A549 (cell line): Measurements from ENCODE around the gene TTC28. TPM values are rescaled to one million over a fixed set of nuclear protein-coding genes. Genes with fewer than 3 reads are reported as not detected.

Experiments used
- ATAC-seq, 2 experiments: fragments of 200-7000 bp in 1 of 2; fragments of >200 bp in 1 of 2; cut with Nextera tagmentation in 1 of 2; cut with Tn5 transposase in 1 of 2; 3 replicates each; pipeline versions ENCODE4 v1.8.0 to v1.9.1; 2018 to 2020; ENCODE audit warnings: mild to moderate bottlenecking in 1 of 2, moderate library complexity in 1 of 2
- CTCF ChIA-PET: fragments of 300-600 bp; sonication (Branson Sonifier 250); formaldehyde crosslinking; extraction: SDS; loops from one replicate; lab custom pipeline; 2021; ENCODE audit warnings: antibody characterized with exemption, inconsistent platforms; lab: Yijun Ruan, JAX
- POLR2A ChIA-PET: fragments of 350-600 bp; formaldehyde crosslinking; extraction: SDS; loops from one replicate; lab custom pipeline; 2021; ENCODE audit warnings: antibody characterized with exemption, inconsistent platforms; lab: Yijun Ruan, JAX
- DNase-seq, 2 experiments: peaks; one replicate each; pipeline versions ENCODE4 v3.0.0 to v3.0.0-alpha.2; 2011 to 2016; ENCODE audit warnings: low read depth in 1 of 2, low spot score in 1 of 2
- FAIRE-seq: peaks from 2 replicates; lab custom pipeline; 2011; peaks lifted over from hg19 to GRCh38; lab: Jason Lieb, UNC
- H3K27ac ChIP-seq, 2 experiments: fragments of >200 bp; sonication (Bioruptor Twin); formaldehyde crosslinking; 3 replicates each; pipeline ENCODE4 v1.5.1; 2016 to 2017
- H3K4me1 ChIP-seq: fragments of >200 bp; sonication (Bioruptor Twin); formaldehyde crosslinking; 3 replicates; pipeline ENCODE4 v1.6.1; 2016
- H3K4me2 ChIP-seq: fragments of >200 bp; sonication (Bioruptor Twin); formaldehyde crosslinking; 3 replicates; pipeline ENCODE4 v1.6.1; 2016
- H3K4me3 ChIP-seq: fragments of >200 bp; sonication (Bioruptor Twin); formaldehyde crosslinking; 3 replicates; pipeline ENCODE4 v1.5.1; 2016
- H3K9me3 ChIP-seq: fragments of >200 bp; sonication (Bioruptor Twin); formaldehyde crosslinking; 3 replicates; pipeline ENCODE4 v1.6.1; 2016
- CEBPB ChIP-seq, 2 experiments: fragments of >200 bp in 1 of 2; sonication (Bioruptor Twin) in 1 of 2; formaldehyde crosslinking in 1 of 2; IDR thresholded peaks; 2 replicates each; pipeline ENCODE4 v1.6.1; 2012 to 2016
- CHD2 ChIP-seq: fragments of 150-350 bp; IDR thresholded peaks from 2 replicates; pipeline ENCODE4 v1.6.1; 2014; ENCODE audit warnings: low read length; ENCODE audit not compliant: partially characterized antibody
- CTCF ChIP-seq: fragments of >200 bp; sonication (Bioruptor Twin); formaldehyde crosslinking; IDR thresholded peaks from 3 replicates; pipeline ENCODE4 v1.5.1; 2016
- E2F6 ChIP-seq: IDR thresholded peaks from 2 replicates; pipeline ENCODE4 v1.6.1; 2012; ENCODE audit warnings: low read depth, borderline replicate concordance
- FOXS1 ChIP-seq: fragments of 250-450 bp; sonication (Bioruptor Pico); IDR thresholded peaks from 2 replicates; pipeline ENCODE4 v1.5.0; 2020; ENCODE audit warnings: mild to moderate bottlenecking, moderate library complexity
- GATA3 ChIP-seq: IDR thresholded peaks from 2 replicates; pipeline ENCODE4 v1.6.1; 2012; ENCODE audit warnings: borderline replicate concordance
- HDAC2 ChIP-seq: fragments of 200-600 bp; sonication (generic); IDR thresholded peaks from 2 replicates; pipeline ENCODE4 v1.6.1; 2016
- HES2 ChIP-seq: fragments of >200 bp; sonication (Bioruptor Twin); formaldehyde crosslinking; IDR thresholded peaks from 2 replicates; pipeline ENCODE4 v1.6.1; 2016
- HEYL ChIP-seq: fragments of 250-450 bp; sonication (Bioruptor Pico); IDR thresholded peaks from 2 replicates; pipeline ENCODE4 v1.8.0; 2021; ENCODE audit warnings: mild to moderate bottlenecking, moderate library complexity
- HOXA7 ChIP-seq: fragments of 250-450 bp; sonication (Bioruptor Pico); IDR thresholded peaks from 2 replicates; pipeline ENCODE4 v1.5.0; 2020; ENCODE audit warnings: mild to moderate bottlenecking, moderate library complexity
- HOXB5 ChIP-seq: fragments of 250-450 bp; sonication (Bioruptor Pico); IDR thresholded peaks from 2 replicates; pipeline ENCODE4 v1.5.0; 2020; ENCODE audit warnings: mild to moderate bottlenecking, moderate library complexity
- JUN ChIP-seq, 2 experiments: fragments of >200 bp; sonication (Bioruptor Twin); formaldehyde crosslinking; IDR thresholded peaks; 2 replicates in 1 of 2; 3 replicates in 1 of 2; pipeline ENCODE4 v1.6.1; 2016 to 2017
- JUNB ChIP-seq: fragments of >200 bp; sonication (Bioruptor Twin); formaldehyde crosslinking; IDR thresholded peaks from 2 replicates; pipeline ENCODE4 v1.6.1; 2016
- NFE2L2 ChIP-seq: fragments of 150-350 bp; conservative IDR thresholded peaks from 2 replicates; pipeline ENCODE4 v1.6.1; 2014; ENCODE audit warnings: low read length
- NR3C1 ChIP-seq: fragments of >200 bp; sonication (Bioruptor Twin); formaldehyde crosslinking; IDR thresholded peaks from 3 replicates; pipeline ENCODE4 v1.6.1; 2017
- PBX3 ChIP-seq: IDR thresholded peaks from 2 replicates; pipeline ENCODE4 v1.6.1; 2012
- RARB ChIP-seq: fragments of 250-450 bp; sonication (Bioruptor Pico); IDR thresholded peaks from 2 replicates; pipeline ENCODE4 v1.8.0; 2021; ENCODE audit warnings: mild to moderate bottlenecking, moderate library complexity
- RCOR1 ChIP-seq: fragments of 150-350 bp; IDR thresholded peaks from 2 replicates; pipeline ENCODE4 v1.6.1; 2014; ENCODE audit warnings: antibody characterized with exemption, low read length, low read depth
- REST ChIP-seq: fragments of 200-600 bp; sonication (generic); IDR thresholded peaks from 2 replicates; pipeline ENCODE4 v1.6.1; 2016; ENCODE audit warnings: antibody characterized with exemption, mild to moderate bottlenecking, moderate library complexity
- RFX5 ChIP-seq: fragments of 450-650 bp; IDR thresholded peaks from 2 replicates; pipeline ENCODE4 v1.7.1; 2014; ENCODE audit warnings: antibody characterized with exemption, mild to moderate bottlenecking, moderate library complexity
- SREBF2 ChIP-seq: fragments of 450-650 bp; IDR thresholded peaks from 2 replicates; pipeline ENCODE4 v1.6.1; 2014; ENCODE audit warnings: mild to moderate bottlenecking, moderate library complexity
- USF2 ChIP-seq: fragments of 450-650 bp; IDR thresholded peaks from 2 replicates; pipeline ENCODE4 v1.6.1; 2014; ENCODE audit warnings: antibody characterized with exemption
- ZC3H11A ChIP-seq: fragments of 450-650 bp; IDR thresholded peaks from 2 replicates; pipeline ENCODE4 v1.6.1; 2014; ENCODE audit warnings: antibody characterized with exemption, mild to moderate bottlenecking
- ZSCAN20 ChIP-seq: fragments of 250-450 bp; sonication (Bioruptor Pico); IDR thresholded peaks from 2 replicates; pipeline ENCODE4 v1.8.0; 2022; ENCODE audit warnings: mild to moderate bottlenecking, moderate library complexity
- WGBS: methylation state at CpG from one replicate; pipeline ENCODE4 v1.1.6; 2017; ENCODE audit errors: missing lambda C conversion rate; 5-methylcytosine and 5-hydroxymethylcytosine counted together
- polyA plus RNA-seq, 4 experiments: library from polyadenylated mRNA; depleted of rRNA in 3 of 4; stranded (reverse); fragments of >200 nt; fragmentation: RNase III in 1 of 4; extraction: RNeasy Plus Mini Kit Qiagen cat#74134 plus additional on column Dnase treatment in 1 of 4; gene quantifications; 2 replicates in 3 of 4; 3 replicates in 1 of 4; pipeline ENCODE4 v1.2.3, GENCODE V29; 2011 to 2017

The TTC28 gene
- polyA plus RNA-seq, 2 of the 4 experiments (the other 2 are of a cell fraction), result 2.6 to 3.8 TPM

- TF ChIP-seq CTCF, result no peak
- TF ChIP-seq USF2, result no peak
- TF ChIP-seq REST, result no peak
- no peak for TF ChIP-seq ZSCAN20 (CRISPR knock-in tag)
- no peak for TF ChIP-seq JUNB
- no peak for TF ChIP-seq NR3C1
- TF ChIP-seq RARB (CRISPR knock-in tag), result no peak
- TF ChIP-seq JUN (IDR thresholded peaks at IDR 0.05), result no peak
- no peak for TF ChIP-seq FOXS1
- TF ChIP-seq, all 56 proteins: peak for 0
Measured at GRCh38 chr22:28444659-28445058, 235.0 kb downstream of the TTC28 start (continued).

- no peak for ATAC-seq
- Histone ChIP-seq H3K4me1 (no peaks in the 10 kb centered on the region), H3K27ac (no peak overlapping the region), H3K4me2 (no peak overlapping the region), H3K9me3 (no peaks in the 10 kb centered on the region), H3K4me3 (no peak overlapping the region)
- POLR2A ChIA-PET, result no interaction called here
- FAIRE-seq, result no peak
- TF ChIP-seq PBX3 (no peak), HOXB5 (no peak), JUNB (no peak), HOXA7 (CRISPR knock-in tag) (no peak), GATA3 (no peak), E2F6 (no peak), NFE2L2 (no peak), HDAC2 (no peak), HEYL (CRISPR knock-in tag) (no peak), RCOR1 (no peak), FOXS1 (no peak), SREBF2 (no peak), REST (no peak), RFX5 (no peak), CEBPB (IDR thresholded peaks at IDR 0.05) (no peak), ZC3H11A (no peak), HES2 (no peak), CHD2 (no peak)
- WGBS, result 81% methylated on average over 5 of the region's 5 CpGs
- DNase-seq, result no peak
- CTCF ChIA-PET, result interaction anchor here (0.7 kb wide), 1 partner anchor 10 kb away, joined by 3 read pairs; no protein-coding TSS in a partner anchor
Measured at GRCh38 chr22:28443526-28443876, 236.1 kb downstream of the TTC28 start.
